KMS-11 (cell line): Measurements from ENCODE around the gene RASL10A.

Source experiments
- H2AFZ ChIP-seq: fragments of 200-600 bp; sonication (generic); 2 replicates; pipeline ENCODE4 v1.6.1; 2016; ENCODE audit warnings: antibody characterized with exemption, mixed run types, low read depth
- H3K27ac ChIP-seq: fragments of 200-600 bp; sonication (generic); 2 replicates; pipeline ENCODE4 v1.6.1; 2016; ENCODE audit warnings: mild to moderate bottlenecking, mixed run types
- H3K27me3 ChIP-seq: fragments of 200-600 bp; sonication (generic); 2 replicates; pipeline ENCODE4 v1.6.1; 2017; ENCODE audit warnings: mild to moderate bottlenecking, low read depth, mixed run types, moderate library complexity; ENCODE audit not compliant: insufficient read depth
- H3K36me3 ChIP-seq: fragments of 200-600 bp; sonication (generic); 2 replicates; pipeline ENCODE4 v1.6.1; 2017; ENCODE audit warnings: mild to moderate bottlenecking, mixed run types; ENCODE audit not compliant: insufficient read depth
- H3K4me1 ChIP-seq: fragments of 200-600 bp; sonication (generic); 2 replicates; pipeline ENCODE4 v1.6.1; 2016; ENCODE audit warnings: mild to moderate bottlenecking, low read depth, mixed run types; ENCODE audit not compliant: poor library complexity, severe bottlenecking
- H3K4me2 ChIP-seq: fragments of 200-600 bp; sonication (generic); 2 replicates; pipeline ENCODE4 v1.7.0; 2016; ENCODE audit warnings: mild to moderate bottlenecking, mixed run types
- H3K4me3 ChIP-seq: fragments of 200-600 bp; sonication (generic); IDR thresholded peaks from 2 replicates; pipeline ENCODE4 v1.6.1; 2017; ENCODE audit warnings: low read depth, low read length, mixed read lengths; ENCODE audit not compliant: insufficient read depth
- H3K79me2 ChIP-seq: fragments of 200-600 bp; sonication (generic); 2 replicates; pipeline ENCODE4 v1.6.1; 2016; ENCODE audit warnings: low read depth, mixed run types; ENCODE audit not compliant: insufficient read depth
- H3K9ac ChIP-seq: fragments of 200-600 bp; sonication (generic); 2 replicates; pipeline ENCODE4 v1.6.1; 2016; ENCODE audit warnings: mild to moderate bottlenecking, mixed run types
- H4K20me1 ChIP-seq: fragments of 200-600 bp; sonication (generic); 2 replicates; pipeline ENCODE4 v1.6.1; 2016; ENCODE audit warnings: mild to moderate bottlenecking, mixed run types; ENCODE audit not compliant: insufficient read depth
- TF ChIP-seq, protein P1 (sequence below): fragments of 200-600 bp; sonication (generic); conservative IDR thresholded peaks from 2 replicates; pipeline ENCODE4 v1.6.1; 2017; ENCODE audit warnings: low read depth, mild to moderate bottlenecking, antibody characterized with exemption, low read length, moderate library complexity, mixed read lengths

The RASL10A gene

DNA sequence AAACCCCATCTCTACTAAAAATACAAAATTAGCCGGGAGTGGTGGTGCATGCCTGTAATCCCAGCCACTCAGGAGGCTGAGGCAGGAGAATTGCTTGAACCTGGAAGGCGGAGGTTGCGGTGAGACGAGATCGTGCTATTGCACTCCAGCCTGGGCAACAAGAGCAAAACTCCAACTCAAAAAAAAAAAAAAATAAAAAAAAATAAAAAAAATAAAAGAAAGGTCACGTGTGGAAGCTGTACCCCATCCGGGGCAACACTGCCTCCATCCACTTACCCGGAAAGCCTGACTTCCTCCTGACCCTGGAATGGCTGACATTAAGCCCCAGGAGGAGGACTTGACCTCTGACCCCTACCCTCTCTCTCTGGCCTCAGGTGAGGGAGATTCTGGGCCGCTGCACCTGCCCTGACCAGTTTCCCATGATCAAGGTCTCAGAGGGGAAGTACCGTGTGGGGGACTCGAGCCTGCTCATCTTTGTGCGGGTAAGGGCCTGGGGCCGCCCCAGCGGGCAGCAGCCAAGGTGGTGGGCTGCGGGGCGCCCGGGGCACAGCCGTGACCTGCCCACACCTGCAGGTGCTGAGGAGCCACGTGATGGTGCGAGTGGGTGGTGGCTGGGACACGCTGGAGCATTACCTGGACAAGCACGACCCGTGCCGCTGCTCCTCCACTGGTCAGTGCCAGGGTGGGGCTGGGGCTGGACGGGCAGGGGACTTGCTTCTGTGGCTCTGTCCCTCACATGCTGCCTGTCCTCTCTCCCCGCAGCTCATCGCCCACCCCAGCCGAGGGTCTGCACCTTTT is 5.2 kb downstream of the RASL10A start:
- Histone ChIP-seq H3K9ac (no peak overlapping the region), H3K79me2 (no peaks in the 10 kb centered on the region), H4K20me1 (no peaks in the 10 kb centered on the region), H3K4me1 (no peaks in the 10 kb centered on the region), H3K36me3 (no peaks in the 10 kb centered on the region), H3K4me3 (no peak overlapping the region), H3K27ac (no peak overlapping the region), H3K4me2 (0 out of 2 replicates have a peak overlapping the region, but pooled peaks have one; percentile 3), H2AFZ (no peak overlapping the region), H3K27me3 (peaks cover 16% of the 10 kb centered on the region; the same call in 1 of the 2 replicates)
- TF ChIP-seq, protein P1, sequence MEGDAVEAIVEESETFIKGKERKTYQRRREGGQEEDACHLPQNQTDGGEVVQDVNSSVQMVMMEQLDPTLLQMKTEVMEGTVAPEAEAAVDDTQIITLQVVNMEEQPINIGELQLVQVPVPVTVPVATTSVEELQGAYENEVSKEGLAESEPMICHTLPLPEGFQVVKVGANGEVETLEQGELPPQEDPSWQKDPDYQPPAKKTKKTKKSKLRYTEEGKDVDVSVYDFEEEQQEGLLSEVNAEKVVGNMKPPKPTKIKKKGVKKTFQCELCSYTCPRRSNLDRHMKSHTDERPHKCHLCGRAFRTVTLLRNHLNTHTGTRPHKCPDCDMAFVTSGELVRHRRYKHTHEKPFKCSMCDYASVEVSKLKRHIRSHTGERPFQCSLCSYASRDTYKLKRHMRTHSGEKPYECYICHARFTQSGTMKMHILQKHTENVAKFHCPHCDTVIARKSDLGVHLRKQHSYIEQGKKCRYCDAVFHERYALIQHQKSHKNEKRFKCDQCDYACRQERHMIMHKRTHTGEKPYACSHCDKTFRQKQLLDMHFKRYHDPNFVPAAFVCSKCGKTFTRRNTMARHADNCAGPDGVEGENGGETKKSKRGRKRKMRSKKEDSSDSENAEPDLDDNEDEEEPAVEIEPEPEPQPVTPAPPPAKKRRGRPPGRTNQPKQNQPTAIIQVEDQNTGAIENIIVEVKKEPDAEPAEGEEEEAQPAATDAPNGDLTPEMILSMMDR, result no peak

DNA sequence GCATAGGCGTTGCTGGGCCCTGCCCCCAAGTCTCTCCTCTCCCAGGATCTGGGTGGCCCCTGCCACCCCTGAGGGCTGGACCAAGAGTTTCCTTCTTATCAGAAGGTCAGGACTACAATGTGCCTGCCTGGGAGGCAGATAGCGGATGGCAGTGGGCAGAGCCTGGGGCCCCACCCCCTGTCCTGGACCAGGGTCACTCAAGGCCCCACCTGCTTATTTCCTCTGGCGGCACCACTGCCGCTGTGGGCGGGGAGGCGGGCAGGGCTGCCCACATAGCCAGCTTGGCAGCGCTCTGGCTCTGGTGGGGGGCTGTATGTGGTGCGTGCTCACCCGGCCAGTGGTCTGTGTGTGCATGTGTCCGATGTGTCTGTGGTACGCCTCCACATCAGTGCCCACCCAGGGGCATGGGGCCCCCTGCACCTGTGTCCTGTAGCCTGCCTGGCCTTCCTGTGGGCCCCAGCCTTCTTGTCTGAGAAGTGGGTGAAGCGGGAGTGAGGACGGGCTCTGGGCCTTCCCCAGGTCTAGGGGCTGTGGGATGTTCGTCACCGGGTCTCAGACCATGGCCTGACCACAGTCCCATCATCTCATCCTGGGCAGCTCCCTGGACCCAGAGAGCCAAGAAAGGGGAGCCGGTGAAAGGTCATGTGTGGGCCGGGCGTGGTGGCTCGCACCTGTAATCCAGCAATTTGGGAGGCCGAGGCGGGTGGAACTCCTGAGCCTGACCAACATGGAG is 6.0 kb downstream of the RASL10A start:
- peaks cover 13% of the 10 kb centered on the region; the same call in 1 of the 2 replicates for H3K27me3 ChIP-seq
- H3K9ac ChIP-seq, result no peak overlapping the region
- no peak overlapping the region for H3K4me2 ChIP-seq
- H3K36me3 ChIP-seq, result no peaks in the 10 kb centered on the region
- no peak overlapping the region for H3K4me3 ChIP-seq
- H3K4me1 ChIP-seq, result no peaks in the 10 kb centered on the region
- H3K79me2 ChIP-seq, result no peaks in the 10 kb centered on the region
- TF ChIP-seq, protein P1, result no peak
- no peaks in the 10 kb centered on the region for H4K20me1 ChIP-seq
- no peak overlapping the region for H2AFZ ChIP-seq
- no peak overlapping the region for H3K27ac ChIP-seq

DNA sequence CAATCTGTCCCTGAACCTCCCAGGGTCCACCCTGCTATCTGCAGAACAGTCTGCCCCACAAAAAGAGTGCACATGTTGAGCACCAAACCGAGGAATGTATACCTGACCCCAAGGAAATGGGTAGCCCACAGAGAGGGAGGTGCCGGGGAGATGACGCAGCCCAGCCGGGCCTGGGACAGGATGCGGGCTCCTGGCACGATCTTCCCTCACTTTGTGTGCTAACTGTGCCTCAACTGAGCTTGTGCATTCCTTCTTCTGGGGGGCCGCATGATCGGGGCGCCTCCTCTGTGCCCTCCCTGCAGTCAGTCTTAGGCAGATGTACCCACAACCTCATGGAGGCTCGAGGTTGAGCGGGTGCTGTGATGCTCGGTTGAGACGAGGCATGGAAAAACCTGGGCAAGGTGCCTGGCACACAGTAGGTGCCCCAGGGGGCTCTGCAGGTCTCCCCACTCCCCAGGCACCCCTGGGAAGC is 6.7 kb downstream of the RASL10A start:
- H4K20me1 ChIP-seq, result no peaks in the 10 kb centered on the region
- no peak overlapping the region for H3K27ac ChIP-seq
- H3K36me3 ChIP-seq, result no peaks in the 10 kb centered on the region
- H3K79me2 ChIP-seq, result no peaks in the 10 kb centered on the region
- no peak overlapping the region for H2AFZ ChIP-seq
- no peak overlapping the region for H3K4me3 ChIP-seq
- no peaks in the 10 kb centered on the region for H3K4me1 ChIP-seq
- H3K9ac ChIP-seq, result no peak overlapping the region
- H3K27me3 ChIP-seq, result peaks cover 11% of the 10 kb centered on the region; the same call in 1 of the 2 replicates
- TF ChIP-seq, protein P1, result no peak
- no peak overlapping the region for H3K4me2 ChIP-seq

DNA sequence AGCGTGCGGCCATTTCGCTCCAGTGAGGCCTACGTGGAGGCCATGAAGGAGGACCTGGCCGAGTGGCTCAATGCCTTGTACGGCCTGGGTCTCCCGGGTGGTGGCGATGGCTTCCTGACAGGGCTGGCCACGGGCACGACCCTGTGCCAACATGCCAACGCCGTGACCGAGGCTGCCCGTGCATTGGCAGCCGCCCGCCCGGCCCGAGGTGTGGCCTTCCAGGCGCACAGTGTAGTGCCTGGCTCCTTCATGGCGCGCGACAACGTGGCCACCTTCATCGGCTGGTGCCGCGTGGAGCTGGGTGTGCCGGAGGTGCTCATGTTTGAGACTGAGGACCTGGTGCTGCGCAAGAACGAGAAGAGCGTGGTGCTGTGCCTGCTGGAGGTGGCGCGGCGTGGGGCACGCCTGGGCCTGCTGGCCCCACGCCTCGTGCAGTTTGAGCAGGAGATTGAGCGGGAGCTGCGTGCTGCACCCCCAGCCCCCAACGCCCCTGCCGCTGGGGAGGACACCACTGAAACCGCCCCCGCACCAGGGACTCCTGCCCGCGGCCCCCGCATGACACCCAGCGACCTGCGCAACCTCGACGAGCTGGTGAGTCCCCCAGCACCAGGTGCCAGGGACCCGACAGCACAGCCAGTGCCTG is 7.2 kb downstream of the RASL10A start:
- Histone ChIP-seq H3K4me3 (no peak overlapping the region), H3K9ac (no peak overlapping the region), H2AFZ (no peak overlapping the region)

More for the DNA sequence above, 7.2 kb downstream of the RASL10A start:
- Histone ChIP-seq H3K4me2 (no peak overlapping the region), H3K27ac (no peak overlapping the region), H3K79me2 (no peaks in the 10 kb centered on the region), H3K36me3 (no peaks in the 10 kb centered on the region), H3K27me3 (peaks cover 11% of the 10 kb centered on the region; the same call in 1 of the 2 replicates), H4K20me1 (no peaks in the 10 kb centered on the region), H3K4me1 (no peaks in the 10 kb centered on the region)
- TF ChIP-seq, protein P1, result no peak
